K562 (cell line): ENCODE measurements around the gene PYROXD2. TPM values are rescaled to one million over a fixed set of nuclear protein-coding genes. Genes with fewer than 3 reads are reported as not detected.

Experiments used
- BCOR ChIP-seq: fragments of 450-650 bp; IDR thresholded peaks from 2 replicates; pipeline ENCODE4 v1.6.1; 2016
- CBX2 ChIP-seq: fragments of 200-600 bp; sonication (generic); IDR thresholded peaks from one replicate; pipeline ENCODE4 v1.6.1; 2012; ENCODE audit warnings: mild to moderate bottlenecking, low read length, inconsistent platforms; ENCODE audit not compliant: insufficient read depth, poor library complexity, severe bottlenecking
- CREM ChIP-seq: IDR thresholded peaks from 2 replicates; pipeline ENCODE4 v1.6.1; 2014; ENCODE audit warnings: antibody characterized with exemption, low read depth
- HLTF ChIP-seq: fragments of 450-650 bp; IDR thresholded peaks from 2 replicates; pipeline ENCODE4 v1.6.1; 2016
- MBD2 ChIP-seq: sonication (generic); IDR thresholded peaks from 2 replicates; pipeline ENCODE4 v1.6.1; 2016; ENCODE audit warnings: low read depth, borderline replicate concordance
- MTA1 ChIP-seq: fragments of 450-650 bp; IDR thresholded peaks from 2 replicates; pipeline ENCODE4 v1.6.1; 2017; ENCODE audit warnings: borderline replicate concordance
- PML ChIP-seq: IDR thresholded peaks from 2 replicates; pipeline ENCODE4 v1.6.1; 2012; ENCODE audit warnings: low read length, inconsistent platforms
- PRMT5 ChIP-seq: sonication (generic); formaldehyde crosslinking; IDR thresholded peaks from 2 replicates; pipeline ENCODE4 v1.5.0; 2020; ENCODE audit warnings: missing genetic modification reagents
- SIN3A ChIP-seq, 2 experiments: fragments of 150-350 bp in 1 of 2; IDR thresholded peaks; 2 replicates each; pipeline ENCODE4 v1.6.1; 2011 to 2016; ENCODE audit warnings: borderline replicate concordance in 2 of 2, low read depth in 2 of 2, low read length in 2 of 2, mild to moderate bottlenecking in 2 of 2, moderate library complexity in 2 of 2; ENCODE audit not compliant: control insufficient read depth in 1 of 2
- SREBF1 ChIP-seq: fragments of 150-350 bp; IDR thresholded peaks from 2 replicates; pipeline ENCODE4 v1.6.1; 2014; ENCODE audit warnings: antibody characterized with exemption, low read depth, low read length, borderline replicate concordance
- ZBTB7A ChIP-seq: IDR thresholded peaks from 2 replicates; pipeline ENCODE4 v1.6.1; 2011; ENCODE audit warnings: low read depth, mild to moderate bottlenecking, low read length, moderate library complexity, borderline replicate concordance; ENCODE audit not compliant: control insufficient read depth
- ZNF174 ChIP-seq: fragments of 250-450 bp; sonication (Bioruptor Pico); IDR thresholded peaks from 2 replicates; pipeline ENCODE4 v1.4.0; 2020; ENCODE audit warnings: mild to moderate bottlenecking
- ZNF589 ChIP-seq: fragments of 200-800 bp; sonication (Bioruptor generic); IDR thresholded peaks from 2 replicates; pipeline ENCODE4 v1.6.1; 2016; ENCODE audit warnings: low read depth, missing genetic modification characterization, missing compliant biosample characterization
- polyA plus RNA-seq, 8 experiments: library from polyadenylated mRNA; depleted of rRNA in 4 of 8; stranded (reverse) in 5 of 8; unstranded in 3 of 8; fragments of >200 nt; fragmentation: Nextera tagmentation in 2 of 8; fragmentation: Illumina TruSeq in 1 of 8; extraction: Ambion mirVana in 2 of 8; extraction: Trizol in 1 of 8; gene quantifications; 2 replicates each; pipeline versions ENCODE4 v1.2.1 to v1.2.3, GENCODE V29; 2011 to 2014; ENCODE audit warnings: inconsistent platforms in 1 of 8, missing spikeins in 1 of 8
- total RNA-seq, 7 experiments: library from RNA; depleted of rRNA in 6 of 7; stranded (reverse); fragments of >200 nt in 6 of 7; fragmentation: Illumina TruSeq in 2 of 7; extraction: Trizol in 2 of 7; gene quantifications; 2 replicates each; pipeline versions ENCODE4 v1.2.1 to v1.2.3, GENCODE V29; 2011 to 2021; ENCODE audit warnings: low replicate concordance in 1 of 7
- TF ChIP-seq, protein P1 (sequence below), 3 experiments: fragments of 200-800 bp in 1 of 3; fragments of 250-450 bp in 1 of 3; fragments of 450-650 bp in 1 of 3; sonication (Bioruptor Pico) in 1 of 3; sonication (Bioruptor generic) in 1 of 3; formaldehyde crosslinking in 1 of 3; IDR thresholded peaks; 2 replicates each; pipeline versions ENCODE4 v1.6.1 to v1.8.0; 2016 to 2022; ENCODE audit warnings: mild to moderate bottlenecking in 2 of 3, missing genetic modification characterization in 2 of 3, missing compliant biosample characterization in 1 of 3, moderate library complexity in 1 of 3
- TF ChIP-seq, protein P2 (sequence below): fragments of 250-450 bp; sonication (Bioruptor Pico); IDR thresholded peaks from 2 replicates; pipeline ENCODE4 v1.5.0; 2022; ENCODE audit warnings: mild to moderate bottlenecking
- TF ChIP-seq, protein P3 (sequence below), 2 experiments: IDR thresholded peaks in 1 of 2; conservative IDR thresholded peaks in 1 of 2; 2 replicates each; pipeline ENCODE4 v1.6.1; 2016; ENCODE audit warnings: low read depth in 2 of 2, mild to moderate bottlenecking in 1 of 2, missing compliant biosample characterization in 1 of 2, missing genetic modification characterization in 1 of 2, moderate library complexity in 1 of 2
- TF ChIP-seq, protein P4 (sequence below): fragments of 200-800 bp; sonication (Bioruptor generic); IDR thresholded peaks from 2 replicates; pipeline ENCODE4 v1.6.1; 2017; ENCODE audit warnings: missing genetic modification characterization, missing compliant biosample characterization

PYROXD2 gene
- total and polyA plus RNA-seq, 9 of the 15 experiments (the other 6 are each of a cell fraction or from before 2014, with no cell fraction given), result 0.14 to 1.4 (median 0.58) TPM

DNA sequence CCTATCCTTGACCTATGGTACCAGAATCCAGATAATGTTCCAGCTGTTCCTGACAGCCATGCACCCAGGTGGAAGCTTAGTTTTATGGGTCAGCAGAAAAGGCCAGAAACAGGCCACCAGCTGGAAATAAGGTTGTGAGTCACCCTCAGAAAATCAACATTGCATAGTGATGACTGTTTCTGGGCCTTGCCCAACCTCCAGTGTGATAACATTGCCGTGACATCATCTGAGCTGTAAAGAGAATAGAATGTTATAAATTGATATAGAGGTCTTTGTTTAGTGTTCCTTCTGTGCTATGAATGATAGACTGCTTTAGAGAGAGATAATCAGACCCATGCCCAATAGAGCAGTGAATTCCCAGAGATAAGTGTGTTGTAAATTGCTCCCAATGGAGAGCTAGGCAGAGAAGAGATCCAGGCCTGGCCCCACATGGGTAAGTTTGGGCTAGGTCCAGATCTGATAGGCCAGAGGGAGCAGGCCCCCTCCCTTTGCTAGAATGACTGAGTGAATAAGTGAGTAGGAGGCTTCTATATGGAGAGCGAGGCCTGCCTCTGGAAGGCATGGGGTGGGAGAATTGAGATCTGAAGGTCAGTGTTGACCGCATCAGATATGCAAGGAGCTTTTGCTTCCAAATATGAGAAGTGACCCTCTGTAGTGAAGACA lies 46.0 kb upstream of the PYROXD2 start (continued):
- TF ChIP-seq, protein P1, sequence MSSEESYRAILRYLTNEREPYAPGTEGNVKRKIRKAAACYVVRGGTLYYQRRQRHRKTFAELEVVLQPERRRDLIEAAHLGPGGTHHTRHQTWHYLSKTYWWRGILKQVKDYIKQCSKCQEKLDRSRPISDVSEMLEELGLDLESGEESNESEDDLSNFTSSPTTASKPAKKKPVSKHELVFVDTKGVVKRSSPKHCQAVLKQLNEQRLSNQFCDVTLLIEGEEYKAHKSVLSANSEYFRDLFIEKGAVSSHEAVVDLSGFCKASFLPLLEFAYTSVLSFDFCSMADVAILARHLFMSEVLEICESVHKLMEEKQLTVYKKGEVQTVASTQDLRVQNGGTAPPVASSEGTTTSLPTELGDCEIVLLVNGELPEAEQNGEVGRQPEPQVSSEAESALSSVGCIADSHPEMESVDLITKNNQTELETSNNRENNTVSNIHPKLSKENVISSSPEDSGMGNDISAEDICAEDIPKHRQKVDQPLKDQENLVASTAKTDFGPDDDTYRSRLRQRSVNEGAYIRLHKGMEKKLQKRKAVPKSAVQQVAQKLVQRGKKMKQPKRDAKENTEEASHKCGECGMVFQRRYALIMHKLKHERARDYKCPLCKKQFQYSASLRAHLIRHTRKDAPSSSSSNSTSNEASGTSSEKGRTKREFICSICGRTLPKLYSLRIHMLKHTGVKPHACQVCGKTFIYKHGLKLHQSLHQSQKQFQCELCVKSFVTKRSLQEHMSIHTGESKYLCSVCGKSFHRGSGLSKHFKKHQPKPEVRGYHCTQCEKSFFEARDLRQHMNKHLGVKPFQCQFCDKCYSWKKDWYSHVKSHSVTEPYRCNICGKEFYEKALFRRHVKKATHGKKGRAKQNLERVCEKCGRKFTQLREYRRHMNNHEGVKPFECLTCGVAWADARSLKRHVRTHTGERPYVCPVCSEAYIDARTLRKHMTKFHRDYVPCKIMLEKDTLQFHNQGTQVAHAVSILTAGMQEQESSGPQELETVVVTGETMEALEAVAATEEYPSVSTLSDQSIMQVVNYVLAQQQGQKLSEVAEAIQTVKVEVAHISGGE (CRISPR knock-in tag; IDR thresholded peaks at IDR 0.05), result peak in 1 of 3 experiments; percentile 51; a peak in 2 of 6 replicates
- TF ChIP-seq PML, result peak; percentile 90
- TF ChIP-seq CREM, result peak; percentile 84
- TF ChIP-seq PRMT5 (CRISPR knock-in tag), result no peak
- peak; percentile 75 for TF ChIP-seq MBD2
- TF ChIP-seq MTA1, result peak; percentile 92
- no peak for TF ChIP-seq ZNF174
- peak; percentile 91 for TF ChIP-seq ZNF589 (CRISPR knock-in tag)
- TF ChIP-seq SIN3A (IDR thresholded peaks at IDR 0.05; ENCODE audit: borderline replicate concordance in 2 of 2, control insufficient read depth in 1 of 2, low read depth in 2 of 2, low read length in 2 of 2), result peak; percentile 91 to 94
- TF ChIP-seq, protein P2, sequence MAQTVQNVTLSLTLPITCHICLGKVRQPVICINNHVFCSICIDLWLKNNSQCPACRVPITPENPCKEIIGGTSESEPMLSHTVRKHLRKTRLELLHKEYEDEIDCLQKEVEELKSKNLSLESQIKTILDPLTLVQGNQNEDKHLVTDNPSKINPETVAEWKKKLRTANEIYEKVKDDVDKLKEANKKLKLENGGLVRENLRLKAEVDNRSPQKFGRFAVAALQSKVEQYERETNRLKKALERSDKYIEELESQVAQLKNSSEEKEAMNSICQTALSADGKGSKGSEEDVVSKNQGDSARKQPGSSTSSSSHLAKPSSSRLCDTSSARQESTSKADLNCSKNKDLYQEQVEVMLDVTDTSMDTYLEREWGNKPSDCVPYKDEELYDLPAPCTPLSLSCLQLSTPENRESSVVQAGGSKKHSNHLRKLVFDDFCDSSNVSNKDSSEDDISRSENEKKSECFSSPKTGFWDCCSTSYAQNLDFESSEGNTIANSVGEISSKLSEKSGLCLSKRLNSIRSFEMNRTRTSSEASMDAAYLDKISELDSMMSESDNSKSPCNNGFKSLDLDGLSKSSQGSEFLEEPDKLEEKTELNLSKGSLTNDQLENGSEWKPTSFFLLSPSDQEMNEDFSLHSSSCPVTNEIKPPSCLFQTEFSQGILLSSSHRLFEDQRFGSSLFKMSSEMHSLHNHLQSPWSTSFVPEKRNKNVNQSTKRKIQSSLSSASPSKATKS (CRISPR knock-in tag), result no peak
- peak; percentile 49; the same call in 1 of the 2 replicates for TF ChIP-seq ZBTB7A
- TF ChIP-seq, protein P3, sequence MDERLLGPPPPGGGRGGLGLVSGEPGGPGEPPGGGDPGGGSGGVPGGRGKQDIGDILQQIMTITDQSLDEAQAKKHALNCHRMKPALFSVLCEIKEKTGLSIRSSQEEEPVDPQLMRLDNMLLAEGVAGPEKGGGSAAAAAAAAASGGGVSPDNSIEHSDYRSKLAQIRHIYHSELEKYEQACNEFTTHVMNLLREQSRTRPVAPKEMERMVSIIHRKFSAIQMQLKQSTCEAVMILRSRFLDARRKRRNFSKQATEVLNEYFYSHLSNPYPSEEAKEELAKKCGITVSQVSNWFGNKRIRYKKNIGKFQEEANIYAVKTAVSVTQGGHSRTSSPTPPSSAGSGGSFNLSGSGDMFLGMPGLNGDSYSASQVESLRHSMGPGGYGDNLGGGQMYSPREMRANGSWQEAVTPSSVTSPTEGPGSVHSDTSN (CRISPR knock-in tag; IDR thresholded peaks at IDR 0.05; ENCODE audit: low read depth), result no peak
- TF ChIP-seq, protein P3 (tag; conservative IDR thresholded peaks at IDR 0.05; ENCODE audit: low read depth), result peak; percentile 67
- TF ChIP-seq SREBF1, result no peak
- no peak for TF ChIP-seq HLTF
- TF ChIP-seq BCOR, result peak; percentile 58; the same call in 1 of the 2 replicates
- TF ChIP-seq CBX2, result no peak
- TF ChIP-seq, protein P4, sequence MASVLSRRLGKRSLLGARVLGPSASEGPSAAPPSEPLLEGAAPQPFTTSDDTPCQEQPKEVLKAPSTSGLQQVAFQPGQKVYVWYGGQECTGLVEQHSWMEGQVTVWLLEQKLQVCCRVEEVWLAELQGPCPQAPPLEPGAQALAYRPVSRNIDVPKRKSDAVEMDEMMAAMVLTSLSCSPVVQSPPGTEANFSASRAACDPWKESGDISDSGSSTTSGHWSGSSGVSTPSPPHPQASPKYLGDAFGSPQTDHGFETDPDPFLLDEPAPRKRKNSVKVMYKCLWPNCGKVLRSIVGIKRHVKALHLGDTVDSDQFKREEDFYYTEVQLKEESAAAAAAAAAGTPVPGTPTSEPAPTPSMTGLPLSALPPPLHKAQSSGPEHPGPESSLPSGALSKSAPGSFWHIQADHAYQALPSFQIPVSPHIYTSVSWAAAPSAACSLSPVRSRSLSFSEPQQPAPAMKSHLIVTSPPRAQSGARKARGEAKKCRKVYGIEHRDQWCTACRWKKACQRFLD, result peak; percentile 94
